Skeletal muscle tissue (tissue), 4 donors: ENCODE data around the gene LIN37. TPM values are rescaled to one million over a fixed set of nuclear protein-coding genes. Genes with fewer than 3 reads are reported as not detected.

Source experiments
- H3K27ac ChIP-seq: one replicate; pipeline ENCODE4 v1.7.0; 2013; ENCODE audit warnings: mild to moderate bottlenecking, low read depth, low read length, inconsistent platforms
- H3K27me3 ChIP-seq, 3 donors: one replicate each; pipeline ENCODE4 v1.7.0; 2013; ENCODE audit warnings: low read length in 3 of 3; ENCODE audit not compliant: control insufficient read depth in 3 of 3, insufficient read depth in 3 of 3
- H3K36me3 ChIP-seq, 3 donors: one replicate each; pipeline ENCODE4 v1.7.0; 2013; ENCODE audit warnings: low read length in 3 of 3; ENCODE audit not compliant: control insufficient read depth in 3 of 3, insufficient read depth in 3 of 3
- H3K4me1 ChIP-seq, 3 donors: one replicate each; pipeline ENCODE4 v1.7.0; 2013; ENCODE audit warnings: low read length in 3 of 3, mild to moderate bottlenecking in 3 of 3; ENCODE audit not compliant: control insufficient read depth in 3 of 3, insufficient read depth in 3 of 3
- H3K4me3 ChIP-seq, 3 donors: one replicate each; pipeline ENCODE4 v1.7.0; 2013; ENCODE audit warnings: low read length in 3 of 3
- H3K9ac ChIP-seq, 3 donors: one replicate each; pipeline ENCODE4 v1.7.0; 2013; ENCODE audit warnings: low read length in 3 of 3, mild to moderate bottlenecking in 3 of 3, moderate library complexity in 2 of 3, low read depth in 1 of 3
- H3K9me3 ChIP-seq, 3 donors: one replicate each; pipeline ENCODE4 v1.7.0; 2013; ENCODE audit warnings: low read length in 3 of 3; ENCODE audit not compliant: control insufficient read depth in 3 of 3
- total RNA-seq: library from RNA; depleted of rRNA; stranded (reverse); fragments of >200 nt; gene quantifications from one replicate; pipeline ENCODE4 v1.2.3, GENCODE V29; 2014
- donor health status: Osteomylitis.

LIN37 gene
- total RNA-seq, 1 donor from 2014 or later = 3.1 TPM

DNA sequence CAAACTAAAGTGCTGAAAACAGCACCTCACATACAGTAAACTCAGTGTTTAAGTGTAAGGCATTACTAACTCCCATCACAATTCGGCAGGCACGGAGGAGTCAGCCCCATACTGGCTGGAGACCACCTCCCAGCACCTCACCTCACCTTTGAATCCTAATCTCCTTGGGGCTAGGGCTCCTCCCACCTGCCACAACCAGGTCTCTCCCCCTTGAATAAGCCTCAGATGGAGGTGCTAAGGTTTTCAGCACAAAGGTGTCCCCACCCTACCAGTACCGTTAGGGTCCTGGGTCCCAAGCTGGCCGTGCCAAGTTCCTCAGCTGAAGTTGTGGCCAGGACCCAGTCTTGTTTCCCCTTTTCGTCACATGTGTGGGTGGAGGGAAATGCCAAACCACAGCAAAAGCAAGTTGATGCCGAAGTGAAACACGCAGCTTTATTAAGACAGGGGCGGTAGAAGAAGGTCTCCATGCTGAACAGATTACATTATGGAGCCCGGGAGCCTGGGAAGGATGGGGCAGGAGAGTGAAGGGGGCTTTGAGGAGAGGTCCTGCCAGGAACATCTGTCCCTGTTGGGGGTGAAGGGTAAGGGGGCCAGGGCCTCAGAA, 6.2 kb upstream of the LIN37 start, which contains the start of gene IGFLR1:
Gene IGFLR1, minus strand, starts transcription at position 332 of the 604 bp plus-strand sequence. CDS start 1,272 bp downstream, outside the sequence.
- Histone ChIP-seq H3K27me3 (no peaks in the 10 kb centered on the region), H3K4me1 (peaks cover 27 to 57% (median 40%) of the 10 kb centered on the region in 3 donors), H3K27ac (peak within 1 kb of the TSS; percentile 64), H3K9me3 (no peaks in the 10 kb centered on the region), H3K36me3 (peaks cover 26 to 34% (median 33%) of the 10 kb centered on the region in 3 donors), H3K4me3 (peak within 1 kb of the TSS; percentile 22 to 35 (median 24)), H3K9ac (peak within 1 kb of the TSS; percentile 27 to 41 (median 32))

DNA sequence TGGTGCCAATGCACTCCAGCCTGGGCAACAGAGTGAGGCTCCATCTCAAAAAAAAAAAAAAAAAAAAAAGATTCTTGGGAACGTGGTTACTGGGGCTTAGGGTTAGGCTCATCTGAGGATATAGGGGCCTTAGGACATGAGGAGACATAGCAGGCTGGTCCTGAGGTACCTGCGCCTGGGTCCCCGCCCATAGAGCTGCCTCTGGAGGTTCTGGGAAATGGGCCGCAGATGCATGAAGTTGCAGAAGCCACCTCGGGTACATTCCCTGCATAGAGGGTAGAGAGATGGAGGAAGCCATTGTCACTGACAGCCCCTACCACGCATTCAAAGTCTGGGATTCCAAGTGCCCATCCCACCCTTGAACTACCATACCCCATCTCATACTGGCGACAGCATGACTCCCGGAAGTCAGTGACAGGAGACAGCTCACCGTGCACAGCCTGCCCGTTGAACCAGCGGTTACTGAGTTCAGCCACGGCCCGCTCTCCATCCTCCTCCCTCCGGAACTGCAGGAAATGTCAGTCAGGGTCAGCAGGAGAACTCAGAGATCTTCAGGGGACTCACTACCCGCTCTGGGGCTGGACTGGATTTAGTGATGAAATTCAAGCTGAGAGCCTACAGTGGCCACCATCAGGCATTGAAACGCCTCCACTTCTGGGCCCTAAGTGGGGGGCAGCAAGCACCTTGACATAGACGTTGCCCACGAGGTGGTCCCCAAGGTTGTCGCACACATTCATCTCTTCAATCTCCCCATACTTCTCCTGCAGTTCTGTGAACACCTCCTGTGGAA, 4.5 kb upstream of the LIN37 start:
- Histone ChIP-seq H3K27ac (peak overlapping the region; percentile 100), H3K36me3 (peaks cover 13 to 19% (median 17%) of the 10 kb centered on the region in 3 donors), H3K9me3 (no peaks in the 10 kb centered on the region), H3K4me3 (peak overlapping the region; percentile 88 to 98 (median 94)), H3K4me1 (peaks cover 34 to 62% (median 45%) of the 10 kb centered on the region in 3 donors), H3K27me3 (no peaks in the 10 kb centered on the region), H3K9ac (peak overlapping the region in 2 of 3 donors; percentile 94 to 96)

DNA sequence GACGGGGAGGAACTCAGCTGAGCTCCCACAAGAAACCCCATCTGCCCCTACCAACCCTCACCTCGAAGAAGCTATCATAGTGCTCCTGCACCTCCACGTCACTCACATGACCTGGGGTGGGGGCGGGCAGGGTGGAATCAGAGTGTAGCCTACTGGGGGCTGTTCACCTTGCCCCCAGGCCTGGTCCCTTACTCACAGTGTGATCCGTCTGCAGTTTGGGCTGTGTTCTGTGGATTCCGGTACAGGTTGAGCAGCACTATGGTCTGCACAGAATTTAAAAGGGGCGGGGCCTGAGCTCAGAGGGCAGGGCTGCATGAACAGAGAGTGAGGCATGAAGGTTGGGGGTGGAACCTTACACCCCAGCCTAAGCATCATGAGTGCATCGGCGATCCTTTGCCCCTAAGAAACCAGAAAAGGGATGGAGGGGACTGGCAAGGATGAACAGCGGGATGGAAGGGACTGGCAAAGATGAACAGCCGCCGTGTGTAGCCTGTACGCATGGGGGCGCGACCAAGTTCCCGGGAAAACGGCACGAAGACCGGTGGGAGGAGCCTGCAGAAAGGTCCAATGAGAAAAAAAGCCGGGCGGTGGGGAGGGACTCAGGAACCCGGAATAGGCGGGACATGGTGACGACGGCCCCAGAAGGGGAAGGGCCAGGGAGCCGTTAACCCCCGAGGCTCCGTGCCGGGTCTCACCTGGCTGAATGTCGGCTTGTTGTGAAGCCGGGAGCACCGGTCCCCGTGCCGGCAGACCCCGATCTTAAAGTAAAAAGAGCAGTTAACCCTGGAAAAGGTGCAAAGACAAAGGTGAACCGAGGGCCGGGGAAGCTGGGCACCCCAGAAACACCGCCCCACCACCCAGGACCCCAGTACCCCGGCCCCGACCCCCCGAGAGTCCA, 3.7 kb upstream of the LIN37 start:
- Histone ChIP-seq H3K36me3 (peaks cover 10 to 16% (median 15%) of the 10 kb centered on the region in 3 donors), H3K4me1 (peaks cover 38 to 61% (median 49%) of the 10 kb centered on the region in 3 donors), H3K4me3 (peak overlapping the region; percentile 88 to 98 (median 94)), H3K9me3 (no peaks in the 10 kb centered on the region), H3K27me3 (no peaks in the 10 kb centered on the region), H3K9ac (peak overlapping the region; percentile 94 to 96 (median 95)), H3K27ac (peak overlapping the region; percentile 100)

DNA sequence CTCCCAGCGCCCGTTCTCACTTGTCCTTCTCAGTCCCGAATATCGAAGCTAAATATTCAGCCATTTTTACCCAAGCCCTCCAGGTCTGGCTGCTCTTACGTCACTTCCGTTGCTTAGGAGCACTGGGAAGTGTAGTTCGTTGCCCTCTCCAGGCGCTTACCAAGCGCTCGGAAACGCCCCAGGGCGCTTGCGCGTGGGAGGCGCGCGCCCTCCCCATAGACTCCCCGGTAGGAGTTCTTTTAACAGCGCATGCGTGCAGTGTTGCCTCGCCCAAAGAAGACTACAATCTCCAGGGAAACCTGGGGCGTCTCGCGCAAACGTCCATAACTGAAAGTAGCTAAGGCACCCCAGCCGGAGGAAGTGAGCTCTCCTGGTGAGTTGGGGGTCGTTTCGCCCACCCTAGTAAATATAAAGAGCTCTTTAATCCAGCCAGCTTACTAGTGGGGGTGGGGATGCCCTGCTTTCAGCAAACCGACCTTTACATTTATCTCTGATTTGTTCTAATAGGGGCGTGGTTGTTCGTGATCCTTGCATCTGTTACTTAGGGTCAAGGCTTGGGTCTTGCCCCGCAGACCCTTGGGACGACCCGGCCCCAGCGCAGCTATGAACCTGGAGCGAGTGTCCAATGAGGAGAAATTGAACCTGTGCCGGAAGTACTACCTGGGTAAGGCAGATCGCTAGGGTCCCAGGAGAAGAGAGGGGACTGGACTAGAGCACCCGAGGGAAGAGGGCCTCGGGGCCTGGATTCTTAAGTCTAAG, 2.9 kb upstream of the LIN37 start, which contains the start of the genes PSENEN and U2AF1L4:
Gene PSENEN, plus strand, starts transcription at position 324 of the 759 bp plus-strand sequence. Its CDS starts 280 bp downstream, at position 604.
Gene U2AF1L4, minus strand, starts transcription at position 91 of the 759 bp plus-strand sequence. Its CDS starts 27 bp downstream, at position 64.
- Histone ChIP-seq H3K4me3 (peak within 1 kb of the TSS; percentile 91 to 98 (median 94)), H3K36me3 (peaks cover 10 to 16% (median 15%) of the 10 kb centered on the region in 3 donors), H3K4me1 (peaks cover 32 to 62% (median 47%) of the 10 kb centered on the region in 3 donors), H3K9ac (peak within 1 kb of the TSS; percentile 94 to 96 (median 95)), H3K27me3 (no peaks in the 10 kb centered on the region), H3K9me3 (no peaks in the 10 kb centered on the region), H3K27ac (peak within 1 kb of the TSS; percentile 100)

DNA sequence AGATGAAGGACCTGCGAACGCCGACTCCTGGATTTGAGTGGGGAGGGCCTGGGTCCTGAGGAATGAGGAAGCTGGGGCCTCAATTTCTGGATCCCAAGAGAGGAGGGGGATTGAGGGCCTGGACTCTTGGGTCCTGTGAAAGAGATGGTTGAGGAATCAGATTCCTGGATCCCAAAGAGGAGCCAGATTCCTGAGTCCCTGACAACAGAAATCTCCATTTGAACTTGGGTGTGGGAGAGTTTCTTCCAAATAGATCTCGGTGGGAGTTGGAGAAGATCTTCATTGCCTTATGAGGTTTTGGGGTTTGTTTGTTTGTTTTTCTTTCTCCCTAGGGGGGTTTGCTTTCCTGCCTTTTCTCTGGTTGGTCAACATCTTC, 2.3 kb upstream of the LIN37 start:
- Histone ChIP-seq H3K4me3 (peak overlapping the region; percentile 91 to 98 (median 94)), H3K4me1 (peaks cover 32 to 56% (median 43%) of the 10 kb centered on the region in 3 donors), H3K36me3 (peaks cover 10 to 16% (median 15%) of the 10 kb centered on the region in 3 donors), H3K9me3 (no peaks in the 10 kb centered on the region), H3K27ac (peak overlapping the region; percentile 100), H3K9ac (peak overlapping the region; percentile 88 to 91 (median 89)), H3K27me3 (no peaks in the 10 kb centered on the region)

DNA sequence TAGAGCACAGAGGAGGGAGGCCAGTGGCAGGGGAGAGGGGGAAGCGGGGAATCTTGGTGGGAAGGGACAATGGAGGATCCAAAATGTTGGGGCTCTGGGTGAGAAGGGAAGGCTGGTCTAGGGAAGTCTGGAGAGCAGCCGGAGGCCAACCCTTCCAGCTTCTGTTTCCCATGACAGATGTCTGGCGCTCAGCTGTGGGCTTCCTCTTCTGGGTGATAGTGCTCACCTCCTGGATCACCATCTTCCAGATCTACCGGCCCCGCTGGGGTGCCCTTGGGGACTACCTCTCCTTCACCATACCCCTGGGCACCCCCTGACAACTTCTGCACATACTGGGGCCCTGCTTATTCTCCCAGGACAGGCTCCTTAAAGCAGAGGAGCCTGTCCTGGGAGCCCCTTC, 1.8 kb upstream of the LIN37 start:
- Histone ChIP-seq H3K9me3 (no peaks in the 10 kb centered on the region), H3K4me3 (peak overlapping the region in 2 of 3 donors; percentile 94 to 98), H3K9ac (peak overlapping the region; percentile 88 to 91 (median 89)), H3K27me3 (no peaks in the 10 kb centered on the region), H3K36me3 (peaks cover 10 to 16% (median 15%) of the 10 kb centered on the region in 3 donors), H3K27ac (peak overlapping the region; percentile 100), H3K4me1 (peaks cover 32 to 55% (median 40%) of the 10 kb centered on the region in 3 donors)

DNA sequence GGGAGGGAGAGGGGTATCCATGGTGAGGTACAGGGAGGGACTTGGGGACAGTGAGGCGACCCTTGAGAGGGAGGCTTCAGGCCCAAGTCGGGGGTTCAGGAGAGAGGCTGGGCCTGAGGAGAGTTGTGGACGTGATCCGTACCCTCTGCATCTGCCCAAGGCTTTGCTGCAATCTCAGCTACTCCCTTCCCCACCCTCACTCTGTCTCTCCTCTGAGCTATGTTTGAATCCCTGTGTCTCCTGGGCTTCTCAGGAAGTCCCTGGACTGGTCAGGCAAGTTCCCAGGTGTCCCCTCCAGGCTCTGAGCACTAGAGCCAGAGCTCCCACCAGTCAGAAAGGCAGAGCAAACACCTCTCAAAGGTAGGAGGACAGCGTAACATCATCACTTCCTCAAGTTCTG, 1.8 kb downstream of the LIN37 start:
- Histone ChIP-seq H3K4me1 (peaks cover 35 to 47% (median 44%) of the 10 kb centered on the region in 3 donors), H3K27ac (no peak overlapping the region), H3K9ac (peak overlapping the region in 1 of 3 donors; percentile 40), H3K36me3 (peaks cover 13 to 22% (median 19%) of the 10 kb centered on the region in 3 donors), H3K9me3 (no peaks in the 10 kb centered on the region), H3K4me3 (no peak overlapping the region), H3K27me3 (no peaks in the 10 kb centered on the region)

DNA sequence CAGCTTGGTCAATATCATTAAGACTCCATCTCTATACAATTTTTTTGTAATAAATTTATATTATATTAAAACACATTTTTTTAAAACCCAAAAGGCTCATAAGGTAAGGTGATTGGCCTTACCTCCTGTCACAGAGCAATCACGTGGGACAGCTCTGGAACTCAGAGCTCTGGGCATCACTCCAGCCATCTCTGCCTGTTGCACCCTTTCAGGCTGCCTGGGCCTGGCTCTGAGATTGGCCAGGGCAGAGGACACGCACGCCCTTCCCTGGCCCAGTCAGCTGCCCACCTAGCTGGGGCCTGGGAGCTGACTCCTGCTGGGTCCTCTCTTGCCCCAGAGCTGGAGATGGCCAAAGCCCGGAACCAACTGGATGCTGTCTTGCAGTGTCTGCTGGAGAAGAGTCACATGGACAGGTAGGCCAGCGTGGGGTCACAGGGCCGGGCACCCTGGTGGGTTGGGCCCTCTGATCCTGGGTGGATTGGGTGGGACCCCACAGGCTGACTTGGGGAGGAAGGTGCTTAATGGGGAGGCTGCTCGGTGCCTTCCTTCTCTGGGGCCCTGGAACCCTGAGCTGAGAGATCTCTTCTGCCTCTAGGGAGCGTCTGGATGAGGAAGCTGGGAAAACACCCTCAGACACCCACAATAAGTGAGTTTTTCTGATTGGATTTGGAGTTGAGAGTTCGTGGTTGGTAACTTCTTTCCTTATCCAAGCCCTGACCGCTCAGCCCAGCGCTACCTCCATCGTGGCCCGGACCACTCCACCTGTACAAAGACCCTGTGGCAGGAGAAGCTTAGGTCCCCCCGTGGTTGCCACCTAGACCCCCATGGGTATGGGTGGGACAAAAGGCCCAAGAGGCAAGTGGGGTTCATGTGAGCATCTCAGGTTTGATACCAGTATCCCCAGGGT, 3.7 kb downstream of the LIN37 start:
- H3K9ac ChIP-seq = peak overlapping the region in 1 of 3 donors; percentile 81
- H3K27me3 ChIP-seq = no peaks in the 10 kb centered on the region
- H3K36me3 ChIP-seq = peaks cover 16 to 22% (median 19%) of the 10 kb centered on the region in 3 donors
- no peak overlapping the region for H3K4me3 ChIP-seq
- H3K27ac ChIP-seq = peak overlapping the region; percentile 26
- H3K4me1 ChIP-seq = peaks cover 34 to 51% (median 42%) of the 10 kb centered on the region in 3 donors
- no peaks in the 10 kb centered on the region for H3K9me3 ChIP-seq
